ENCODE results near the gene ERICH6. TPM values are rescaled to one million over a fixed set of nuclear protein-coding genes. Genes with fewer than 3 reads are reported as not detected.

ERICH6 gene
- total RNA-seq, 4 donors from 2014 or later, result 0.68 TPM; not detected in 3

DNA sequence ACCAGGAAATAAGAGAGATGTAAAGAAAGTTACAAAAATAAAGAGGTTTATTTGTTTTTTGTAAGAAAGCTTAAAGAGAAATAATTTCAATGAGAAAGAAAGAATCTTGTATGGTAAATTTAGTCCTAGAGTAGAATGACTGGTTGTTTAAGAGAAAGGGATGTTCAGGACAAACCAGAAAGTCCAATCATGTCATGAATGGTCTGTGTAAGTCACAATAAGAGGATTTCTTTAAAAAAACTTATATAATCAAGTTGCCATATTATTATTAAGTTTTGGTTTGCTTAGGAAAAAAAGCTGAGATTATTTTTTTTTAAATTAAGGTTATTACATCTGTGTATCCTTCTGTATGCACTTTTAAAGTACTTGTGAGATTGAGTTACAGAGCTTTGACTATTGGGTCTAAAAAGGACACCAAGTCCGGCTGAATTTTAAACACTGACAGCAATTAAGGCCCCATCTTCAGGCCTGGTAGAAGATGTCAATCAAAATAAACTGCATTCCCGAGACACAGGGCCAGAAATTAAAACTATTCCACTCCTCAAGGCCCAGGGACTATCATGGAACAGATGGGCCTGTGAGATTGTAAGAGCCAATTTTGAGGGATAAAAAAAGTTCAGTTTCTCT is 12.2 kb downstream of the ERICH6 start:
- H3K27me3 ChIP-seq, result no peaks in the 10 kb centered on the region
- 92% methylated on average over 2 of the region's 2 CpGs for whole genome bisulfite sequencing
- H3K27ac ChIP-seq, result no peak overlapping the region
- DNase-seq (ENCODE audit: low spot score in 2 of 2), result no peak
- H3K4me1 ChIP-seq, result no peaks in the 10 kb centered on the region
- H3K9me3 ChIP-seq, result no peaks in the 10 kb centered on the region
- H3K4me3 ChIP-seq, result no peak overlapping the region
- no peaks in the 10 kb centered on the region for H3K36me3 ChIP-seq
- TF ChIP-seq, protein P1, sequence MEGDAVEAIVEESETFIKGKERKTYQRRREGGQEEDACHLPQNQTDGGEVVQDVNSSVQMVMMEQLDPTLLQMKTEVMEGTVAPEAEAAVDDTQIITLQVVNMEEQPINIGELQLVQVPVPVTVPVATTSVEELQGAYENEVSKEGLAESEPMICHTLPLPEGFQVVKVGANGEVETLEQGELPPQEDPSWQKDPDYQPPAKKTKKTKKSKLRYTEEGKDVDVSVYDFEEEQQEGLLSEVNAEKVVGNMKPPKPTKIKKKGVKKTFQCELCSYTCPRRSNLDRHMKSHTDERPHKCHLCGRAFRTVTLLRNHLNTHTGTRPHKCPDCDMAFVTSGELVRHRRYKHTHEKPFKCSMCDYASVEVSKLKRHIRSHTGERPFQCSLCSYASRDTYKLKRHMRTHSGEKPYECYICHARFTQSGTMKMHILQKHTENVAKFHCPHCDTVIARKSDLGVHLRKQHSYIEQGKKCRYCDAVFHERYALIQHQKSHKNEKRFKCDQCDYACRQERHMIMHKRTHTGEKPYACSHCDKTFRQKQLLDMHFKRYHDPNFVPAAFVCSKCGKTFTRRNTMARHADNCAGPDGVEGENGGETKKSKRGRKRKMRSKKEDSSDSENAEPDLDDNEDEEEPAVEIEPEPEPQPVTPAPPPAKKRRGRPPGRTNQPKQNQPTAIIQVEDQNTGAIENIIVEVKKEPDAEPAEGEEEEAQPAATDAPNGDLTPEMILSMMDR (IDR thresholded peaks at IDR 0.05), result no peak
- TF ChIP-seq POLR2AphosphoS5 (IDR thresholded peaks at IDR 0.05), result no peak
- no peak for TF ChIP-seq EP300 (IDR thresholded peaks at IDR 0.05)
- TF ChIP-seq POLR2A (IDR thresholded peaks at IDR 0.05), result no peak

- no peak for DNase-seq (ENCODE audit: low spot score in 2 of 2)
- no peak for TF ChIP-seq EP300 (IDR thresholded peaks at IDR 0.05)
- TF ChIP-seq, protein P1 (IDR thresholded peaks at IDR 0.05), result no peak
- no peak for TF ChIP-seq POLR2A (IDR thresholded peaks at IDR 0.05)
- no peak for TF ChIP-seq POLR2AphosphoS5 (IDR thresholded peaks at IDR 0.05)
- H3K36me3 ChIP-seq, result no peaks in the 10 kb centered on the region
- H3K27ac ChIP-seq, result no peak overlapping the region
- H3K4me3 ChIP-seq, result no peak overlapping the region
- H3K27me3 ChIP-seq, result no peaks in the 10 kb centered on the region
- H3K9me3 ChIP-seq, result no peaks in the 10 kb centered on the region
- no peaks in the 10 kb centered on the region for H3K4me1 ChIP-seq
Observed at GRCh38 chr3:150687613-150688012, 16.1 kb downstream of the ERICH6 start.

- Histone ChIP-seq H3K9me3 (no peaks in the 10 kb centered on the region), H3K4me3 (no peak overlapping the region), H3K27ac (no peak overlapping the region), H3K4me1 (no peaks in the 10 kb centered on the region), H3K36me3 (no peaks in the 10 kb centered on the region), H3K27me3 (no peaks in the 10 kb centered on the region)
- TF ChIP-seq EP300 (IDR thresholded peaks at IDR 0.05), result no peak
- TF ChIP-seq, protein P1 (IDR thresholded peaks at IDR 0.05), result no peak
- no peak for DNase-seq (ENCODE audit: low spot score in 2 of 2)
Observed at GRCh38 chr3:150682824-150683223, 20.9 kb downstream of the ERICH6 start.

DNA sequence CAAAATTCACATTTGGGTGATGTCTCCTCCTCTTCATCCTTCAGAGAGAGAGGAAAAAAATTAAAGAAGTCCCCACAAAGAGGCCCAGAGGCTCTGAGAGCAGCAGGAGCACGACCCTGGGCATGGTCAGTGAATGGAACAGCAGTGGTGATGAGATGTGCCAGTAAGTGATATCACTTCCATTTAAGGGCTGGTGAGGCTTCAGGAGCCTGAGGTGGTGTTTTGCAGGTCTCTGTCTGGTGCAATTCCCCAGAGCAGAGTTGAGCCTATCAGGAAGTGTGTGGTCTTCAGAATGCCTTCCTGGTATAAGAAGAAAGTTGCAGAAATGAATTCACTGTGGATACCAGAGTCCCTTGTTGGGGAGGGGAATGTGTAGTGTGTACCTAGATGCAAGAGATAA is 21.4 kb downstream of the ERICH6 start:
- 72% methylated on average over 1 of the region's 1 CpG for WGBS
- no peak for TF ChIP-seq POLR2A (IDR thresholded peaks at IDR 0.05)
- TF ChIP-seq, protein P1 (IDR thresholded peaks at IDR 0.05), result no peak
- no peak for TF ChIP-seq POLR2AphosphoS5 (IDR thresholded peaks at IDR 0.05)
- TF ChIP-seq EP300 (IDR thresholded peaks at IDR 0.05), result no peak

DNA sequence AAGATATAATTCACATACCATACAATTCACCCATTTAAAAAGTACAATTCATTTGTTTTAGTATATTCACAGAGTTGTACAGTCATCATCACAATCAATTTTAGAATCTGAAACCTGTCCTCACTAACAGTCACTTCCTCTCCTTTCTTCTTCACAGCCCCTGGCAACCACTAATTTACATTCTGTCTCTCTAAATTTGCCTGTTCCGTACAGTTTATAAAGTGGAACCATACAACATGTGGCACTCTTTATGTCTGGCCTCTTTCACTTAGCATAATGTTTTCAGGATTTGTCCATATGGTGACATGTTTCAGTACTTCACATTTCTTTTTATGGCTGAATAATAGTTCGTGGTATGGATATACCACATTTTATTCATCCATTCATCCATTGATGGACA is 22.7 kb downstream of the ERICH6 start:
- no peak for TF ChIP-seq POLR2A (IDR thresholded peaks at IDR 0.05)
- TF ChIP-seq EP300 (IDR thresholded peaks at IDR 0.05), result no peak
- TF ChIP-seq POLR2AphosphoS5 (IDR thresholded peaks at IDR 0.05), result no peak
- TF ChIP-seq, protein P1 (IDR thresholded peaks at IDR 0.05), result no peak
- no peak for DNase-seq (ENCODE audit: low spot score in 2 of 2)
- H3K4me3 ChIP-seq, result no peak overlapping the region
- H3K4me1 ChIP-seq, result no peaks in the 10 kb centered on the region
- H3K27ac ChIP-seq, result no peak overlapping the region
- H3K9me3 ChIP-seq, result no peaks in the 10 kb centered on the region
- H3K36me3 ChIP-seq, result no peaks in the 10 kb centered on the region
- 76% methylated on average over 2 of the region's 2 CpGs for WGBS
- no peaks in the 10 kb centered on the region for H3K27me3 ChIP-seq

More for the DNA sequence above, 21.4 kb downstream of the ERICH6 start:
- no peaks in the 10 kb centered on the region for H3K9me3 ChIP-seq
- no peaks in the 10 kb centered on the region for H3K36me3 ChIP-seq
- DNase-seq (ENCODE audit: low spot score in 2 of 2), result no peak
- no peaks in the 10 kb centered on the region for H3K27me3 ChIP-seq
- H3K4me3 ChIP-seq, result no peak overlapping the region
- no peak overlapping the region for H3K27ac ChIP-seq
- no peaks in the 10 kb centered on the region for H3K4me1 ChIP-seq
